ENCODE data around the gene TDP1.

TDP1 gene

GRCh38 chr14:89947344-89947743 is 8.4 kb upstream of the TDP1 start:
- no peak for DNase-seq

DNA sequence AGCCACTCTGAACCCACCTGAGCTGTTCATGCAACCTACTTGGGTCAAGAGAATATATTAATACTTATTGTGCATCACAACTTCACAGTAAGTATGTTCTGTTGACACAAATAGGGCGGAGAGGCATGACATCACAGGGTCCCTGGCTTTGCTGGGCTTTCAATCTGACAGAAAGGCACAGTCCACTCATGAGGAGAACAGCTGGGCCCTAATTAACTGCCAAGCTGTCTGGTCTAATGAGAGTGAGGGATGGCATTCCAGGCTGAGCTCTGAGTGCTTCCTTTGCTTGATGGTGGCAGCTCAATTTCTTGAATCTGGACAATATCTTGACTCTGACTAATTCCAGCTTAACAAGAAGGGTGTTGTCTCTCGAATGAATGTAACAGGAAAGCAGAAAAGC is 3.2 kb upstream of the TDP1 start:
- DNase-seq: no peak

GRCh38 chr14:89953602-89954001 is 2.1 kb upstream of the TDP1 start:
- no peak for DNase-seq

GRCh38 chr14:89954070-89955021 is 1.4 kb upstream of the TDP1 start, which contains the start of gene EFCAB11:
TSS of gene EFCAB11 (minus strand) at chr14:89954730. CDS start at chr14:89954660, 70 bp downstream.
- peak; percentile 97 for DNase-seq

DNA sequence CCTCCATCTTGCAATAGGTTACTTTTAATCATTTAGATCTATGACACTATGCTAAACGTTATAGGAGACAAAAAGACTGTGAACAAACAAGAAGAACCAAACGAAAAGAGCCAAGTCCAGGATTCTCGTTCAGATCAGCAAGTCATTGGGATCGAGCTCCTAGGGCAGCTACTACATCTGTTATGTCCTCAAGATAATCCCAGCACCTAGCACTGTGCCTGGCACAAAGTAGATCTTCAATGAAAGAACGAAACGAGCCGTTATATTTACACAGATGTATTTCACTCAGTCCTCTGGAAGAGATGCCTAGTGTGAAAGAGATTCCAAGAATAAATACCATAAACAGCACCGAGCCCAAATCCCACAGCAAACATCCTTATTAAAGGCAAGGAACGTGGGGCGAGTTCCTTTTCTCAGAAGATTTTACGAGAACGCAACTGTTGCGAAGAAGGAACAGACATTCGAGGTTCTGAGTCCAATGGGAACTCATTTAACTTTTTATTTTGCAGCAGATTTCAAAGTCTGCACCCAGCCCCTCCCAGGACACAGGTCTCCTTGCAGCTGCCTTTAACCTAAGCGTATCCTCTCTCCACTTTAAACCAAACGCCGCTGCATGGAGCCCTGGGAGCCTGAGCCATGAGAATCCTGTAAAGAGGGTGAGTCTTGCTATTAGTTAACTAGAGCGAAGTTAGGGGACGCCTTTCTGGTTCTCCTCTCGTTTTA is 544 bp upstream of the TDP1 start:
- DNase-seq: no peak

- DNase-seq: no peak
These were observed 908 bp downstream of the TDP1 start for GRCh38 chr14:89956661-89957009.

- no peak for DNase-seq
These were observed 1.6 kb downstream of the TDP1 start for GRCh38 chr14:89957376-89957775.

DNA sequence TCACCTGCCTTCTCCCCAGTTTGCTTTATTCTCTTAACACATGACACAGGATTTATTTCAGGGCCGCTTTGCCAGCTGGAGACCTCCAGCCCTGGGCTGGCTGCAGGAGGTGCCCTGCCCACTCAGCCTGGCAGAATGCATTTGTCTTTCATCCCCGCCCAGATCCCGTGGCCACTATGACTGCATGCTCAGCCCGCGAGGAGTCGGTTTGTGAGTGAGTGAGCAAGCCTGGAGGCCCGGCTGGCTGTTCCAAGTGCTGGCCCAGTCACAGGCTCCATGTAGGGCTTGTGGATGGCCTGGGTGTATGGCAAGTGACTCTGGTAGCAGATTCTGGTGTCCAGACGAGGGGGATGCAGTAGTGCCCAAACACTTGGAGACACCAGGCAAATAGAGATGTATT is 2.1 kb downstream of the TDP1 start:
- DNase-seq: no peak

- no peak for DNase-seq
These were observed 3.2 kb downstream of the TDP1 start for GRCh38 chr14:89958966-89959365.

- peak; percentile 32 for DNase-seq
These were observed 4.2 kb downstream of the TDP1 start for GRCh38 chr14:89959853-89960445.

GRCh38 chr14:89960914-89961313 is 5.2 kb downstream of the TDP1 start:
- no peak for DNase-seq

DNA sequence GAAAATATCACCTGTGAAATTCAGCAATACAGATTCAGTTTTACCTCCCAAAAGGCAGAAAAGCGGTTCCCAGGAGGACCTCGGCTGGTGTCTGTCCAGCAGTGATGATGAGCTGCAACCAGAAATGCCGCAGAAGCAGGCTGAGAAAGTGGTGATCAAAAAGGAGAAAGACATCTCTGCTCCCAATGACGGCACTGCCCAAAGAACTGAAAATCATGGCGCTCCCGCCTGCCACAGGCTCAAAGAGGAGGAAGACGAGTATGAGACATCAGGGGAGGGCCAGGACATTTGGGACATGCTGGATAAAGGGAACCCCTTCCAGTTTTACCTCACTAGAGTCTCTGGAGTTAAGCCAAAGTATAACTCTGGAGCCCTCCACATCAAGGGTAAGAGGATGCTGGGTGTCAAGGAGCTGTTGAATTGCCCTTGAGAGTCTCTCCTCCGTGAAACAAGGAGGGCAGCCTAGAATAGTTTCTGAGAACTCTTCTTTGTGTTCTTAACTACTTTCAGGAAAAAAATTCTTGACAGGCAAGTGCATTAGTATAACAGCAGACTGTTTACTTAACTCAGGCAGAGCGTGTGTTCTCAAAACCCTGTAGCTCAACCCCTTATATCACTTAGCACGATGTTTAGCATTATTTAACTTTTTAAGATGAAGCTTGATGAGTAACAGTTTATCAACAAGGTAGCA is 7.7 kb downstream of the TDP1 start:
- DNase-seq: no peak

- DNase-seq: no peak
These were observed 10.1 kb downstream of the TDP1 start for GRCh38 chr14:89965839-89966238.

DNA sequence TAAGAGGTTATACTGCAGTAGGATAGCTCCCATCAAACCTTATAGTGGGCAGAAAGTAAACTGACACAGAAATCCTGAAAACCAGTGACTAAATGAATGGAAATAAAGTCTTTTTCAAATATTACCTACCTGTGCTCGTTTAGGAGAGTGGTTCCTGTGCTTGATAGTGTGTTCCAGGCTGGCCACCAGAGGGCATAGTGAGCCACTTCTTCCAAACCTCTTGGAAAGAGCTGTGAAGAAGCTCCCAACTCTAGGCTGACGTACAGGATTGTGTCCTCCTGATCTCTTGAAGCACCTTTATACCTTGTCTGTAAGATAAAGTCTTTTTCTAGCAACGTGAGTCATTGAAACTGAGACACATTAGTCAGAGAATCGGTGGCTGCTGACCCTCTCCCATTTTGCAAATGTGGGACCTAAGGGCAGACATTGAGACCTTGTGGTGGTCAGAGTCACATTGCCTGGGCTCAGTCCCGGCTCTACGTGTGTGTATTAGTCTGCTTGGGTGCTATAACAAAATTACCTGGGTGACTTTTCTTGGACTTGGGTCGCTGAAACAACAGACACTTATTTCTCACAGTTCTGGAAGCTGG is 17.6 kb downstream of the TDP1 start:
- DNase-seq: peak; percentile 51

DNA sequence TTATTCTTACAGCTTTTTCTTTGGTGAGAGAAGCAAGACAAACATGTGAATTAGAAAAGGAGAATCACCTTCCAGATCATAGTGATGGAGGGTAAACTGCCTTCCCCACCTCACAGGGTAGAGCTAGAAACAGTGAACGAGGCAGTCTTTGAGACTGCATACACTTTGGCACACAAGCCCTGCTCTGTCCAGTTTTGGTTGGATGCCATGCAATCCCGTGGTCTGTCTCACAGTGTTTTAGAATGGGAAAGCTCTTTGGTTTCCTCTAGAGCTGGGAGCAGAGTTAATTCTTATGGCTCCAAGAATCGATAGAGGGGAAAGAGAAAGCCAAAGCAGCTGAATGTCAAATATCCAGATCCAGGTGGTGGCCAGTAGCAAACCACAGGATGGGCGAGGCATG is 21.9 kb downstream of the TDP1 start:
- DNase-seq: no peak

GRCh38 chr14:89978656-89979055 is 22.9 kb downstream of the TDP1 start:
- DNase-seq: no peak

- DNase-seq: no peak
These were observed 27.6 kb downstream of the TDP1 start for GRCh38 chr14:89983375-89983774.

DNA sequence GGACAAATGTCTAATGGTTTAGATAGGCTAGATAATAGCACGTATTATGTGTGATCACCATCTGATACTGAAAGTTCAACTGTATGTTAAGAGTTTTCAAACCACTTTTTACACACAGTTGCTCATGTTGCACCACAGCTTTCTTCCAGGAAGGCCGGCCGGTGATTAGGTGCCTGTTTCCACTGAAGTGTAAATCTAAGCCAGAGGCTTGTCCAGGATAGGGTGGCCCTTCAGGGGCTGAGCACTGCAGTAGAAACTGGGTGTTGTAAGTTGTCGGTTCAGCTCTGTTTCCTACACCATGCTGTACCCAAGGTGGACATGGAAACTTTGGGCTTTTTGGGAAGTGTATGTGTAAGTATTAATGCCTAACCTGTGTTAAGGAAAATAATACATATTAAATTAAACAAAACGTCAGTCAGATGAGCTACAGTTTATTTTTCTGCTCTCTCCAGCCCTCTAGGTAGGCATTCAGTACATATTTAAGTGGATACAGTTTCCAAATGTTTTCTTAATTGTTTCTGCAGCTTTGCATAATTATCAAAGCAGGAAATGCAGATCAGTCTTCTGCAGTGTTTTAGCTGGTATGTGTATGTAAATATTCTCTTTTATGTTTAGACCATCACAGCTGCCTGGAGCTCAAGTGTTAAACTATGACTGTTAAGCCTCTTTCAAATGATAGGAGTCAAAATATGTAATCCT is 30.9 kb downstream of the TDP1 start:
- no peak for DNase-seq

GRCh38 chr14:89987161-89987475 is 31.4 kb downstream of the TDP1 start:
- no peak for DNase-seq

DNA sequence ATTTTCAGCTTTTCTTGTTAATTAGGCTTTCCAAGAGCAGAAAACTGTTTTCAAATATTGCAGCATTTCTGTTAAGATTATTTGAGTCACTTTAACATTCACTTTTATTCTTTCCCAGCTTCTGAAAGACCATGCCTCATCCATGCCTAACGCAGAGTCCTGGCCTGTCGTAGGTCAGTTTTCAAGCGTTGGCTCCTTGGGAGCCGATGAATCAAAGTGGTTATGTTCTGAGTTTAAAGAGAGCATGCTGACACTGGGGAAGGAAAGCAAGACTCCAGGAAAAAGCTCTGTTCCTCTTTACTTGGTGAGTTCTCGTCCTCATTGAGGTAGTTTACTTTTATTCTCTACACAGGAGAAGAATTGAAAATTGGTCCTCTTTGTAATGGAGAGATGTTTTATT is 33.1 kb downstream of the TDP1 start:
- DNase-seq: no peak

- no peak for DNase-seq
These were observed 34.5 kb downstream of the TDP1 start for GRCh38 chr14:89990218-89990617.

DNA sequence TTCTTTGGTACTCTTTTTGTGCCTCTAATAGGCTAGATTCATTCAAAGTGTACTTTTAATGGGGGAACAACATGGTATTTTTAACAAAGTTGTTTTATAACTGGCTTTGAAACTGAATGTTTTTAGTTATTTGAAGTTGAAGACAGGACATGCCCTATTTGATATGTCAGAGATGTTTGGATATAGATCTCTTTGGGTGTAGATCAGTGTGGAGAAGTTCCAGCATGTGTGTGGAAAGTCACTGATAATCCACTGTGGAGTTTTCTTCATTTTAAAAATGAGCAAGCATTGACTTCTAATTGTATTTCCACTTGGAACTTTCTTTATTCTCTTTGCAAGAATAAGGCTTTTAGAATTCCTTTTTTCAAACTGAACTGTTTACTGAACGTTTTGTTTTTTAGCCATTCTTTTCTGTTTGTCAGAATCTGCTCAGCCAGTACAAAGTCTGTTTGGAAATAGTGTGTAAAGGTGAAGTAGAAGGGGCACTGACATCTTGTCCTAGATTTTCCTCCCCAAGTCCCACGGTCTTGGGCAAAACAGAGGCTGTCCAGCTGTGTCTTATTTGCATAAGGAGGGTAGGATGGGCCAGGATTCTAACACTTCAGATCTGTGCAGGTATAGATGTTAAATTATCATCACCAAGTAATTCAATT is 35.0 kb downstream of the TDP1 start:
- DNase-seq: no peak
